ENCODE data around the gene MRM3.

Gene MRM3

DNA sequence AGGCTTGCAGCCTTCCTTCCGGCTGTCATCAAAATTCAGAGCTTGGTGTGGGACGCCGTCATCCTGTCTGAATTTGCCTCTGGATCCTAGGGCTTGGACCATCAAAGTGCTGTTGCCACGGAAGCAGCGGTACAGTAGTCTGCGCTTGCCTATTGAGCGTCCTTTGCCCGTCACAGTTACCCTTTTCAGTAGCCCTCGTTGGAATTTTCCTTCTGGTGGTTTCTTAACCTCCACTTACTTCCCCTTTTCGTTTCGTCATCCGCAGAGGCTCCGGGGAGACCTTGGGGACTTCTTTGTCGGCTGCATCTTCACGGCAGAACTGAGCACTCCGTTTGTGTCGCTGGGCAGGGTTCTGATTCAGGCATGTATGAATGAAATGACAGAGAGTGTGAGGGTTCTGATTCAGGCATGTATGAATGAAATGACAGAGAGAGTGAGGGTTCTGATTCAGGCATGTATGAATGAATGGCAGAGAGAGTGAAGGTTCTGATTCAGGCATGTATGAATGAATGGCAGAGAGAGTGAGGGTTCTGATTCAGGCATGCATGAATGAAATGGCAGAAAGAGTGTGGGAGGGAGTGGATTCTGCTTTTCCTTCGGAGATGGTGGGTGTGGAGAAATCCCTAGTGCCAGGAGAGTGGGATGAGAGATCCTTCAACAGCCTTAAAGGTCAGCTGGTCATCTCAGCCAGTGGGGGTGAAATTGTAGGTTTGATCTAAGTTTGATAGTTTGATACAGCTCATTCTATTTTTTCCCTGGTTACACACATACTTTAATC lies 41.7 kb upstream of the MRM3 start:
- Histone ChIP-seq H3K36me3 (ENCODE audit: control insufficient read depth, insufficient read depth, low read length) (peaks cover 13% of the 10 kb centered on the region), H3K27ac (ENCODE audit: low read depth, low read length) (no peak overlapping the region)

DNA sequence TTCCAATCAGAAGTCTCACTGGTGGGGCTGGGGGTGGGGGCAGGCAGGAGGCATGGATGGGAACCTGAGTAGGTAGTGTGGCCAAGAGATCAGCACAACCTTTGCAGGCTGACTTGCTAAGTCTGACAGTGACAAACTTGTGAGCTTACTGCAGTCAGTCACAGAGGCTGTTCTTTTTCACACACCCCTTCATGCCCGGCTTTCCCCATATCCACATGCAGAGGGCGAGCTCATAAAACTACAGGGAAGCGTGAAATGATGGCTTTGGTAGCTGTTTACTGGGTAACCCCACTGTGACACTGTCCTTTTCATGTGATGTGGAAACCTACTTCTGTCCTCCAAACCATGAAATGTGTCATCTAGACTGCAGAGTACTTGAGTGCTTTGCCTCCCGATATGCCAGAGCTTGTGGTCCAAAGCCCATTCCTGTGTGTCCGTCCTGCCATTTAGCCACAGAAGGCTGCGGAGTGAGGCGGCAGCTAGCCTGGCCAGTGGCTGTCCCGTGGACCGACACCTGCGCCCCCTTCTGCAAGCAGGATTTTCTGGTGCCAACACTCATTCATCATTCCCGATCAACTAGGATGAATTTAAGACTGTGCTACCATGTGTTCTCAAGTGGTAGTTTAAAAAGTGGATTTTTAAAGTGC lies 39.9 kb upstream of the MRM3 start:
- peaks cover 21% of the 10 kb centered on the region for H3K36me3 ChIP-seq (ENCODE audit: control insufficient read depth, insufficient read depth, low read length)
- H3K9ac ChIP-seq (ENCODE audit: low read length), result no peak overlapping the region
- H3K4me1 ChIP-seq (ENCODE audit: control insufficient read depth, low read depth, low read length), result no peaks in the 10 kb centered on the region
- no peak overlapping the region for H3K23ac ChIP-seq (ENCODE audit: low read length)
- H2BK120ac ChIP-seq (ENCODE audit: low read depth, low read length), result no peak overlapping the region
- no peak overlapping the region for H2BK5ac ChIP-seq (ENCODE audit: low read length)
- no CpG with 5 or more reads among the region's 11 CpGs for WGBS (ENCODE audit: extremely low coverage, insufficient coverage, low lambda C conversion rate)
- no peak overlapping the region for H4K8ac ChIP-seq (ENCODE audit: low read depth, low read length)
- H3K4me2 ChIP-seq (ENCODE audit: low read length), result no peak overlapping the region
- no peak overlapping the region for H3K4me3 ChIP-seq (ENCODE audit: low read length)
- peaks cover under 1% of the 10 kb centered on the region for H3K79me2 ChIP-seq (ENCODE audit: control insufficient read depth, insufficient read depth, low read length)
- no peak overlapping the region for H2AK5ac ChIP-seq (ENCODE audit: low read length)
- H3K18ac ChIP-seq (ENCODE audit: low read length), result no peak overlapping the region
- no peak overlapping the region for H3K56ac ChIP-seq (ENCODE audit: low read length)
- no peak overlapping the region for H3K27ac ChIP-seq (ENCODE audit: low read depth, low read length)
- no peak overlapping the region for H2BK15ac ChIP-seq (replicated peaks; ENCODE audit: low read depth)
- no peak overlapping the region for H4K5ac ChIP-seq (ENCODE audit: low read length)
- H3K4ac ChIP-seq (ENCODE audit: low read depth, low read length), result no peak overlapping the region
- no peak for DNase-seq
- peaks cover 17% of the 10 kb centered on the region for H3K79me1 ChIP-seq (ENCODE audit: low read length)
- no peaks in the 10 kb centered on the region for H3K27me3 ChIP-seq (ENCODE audit: insufficient read depth, low read length, poor library complexity)

More for the DNA sequence above, 41.7 kb upstream of the MRM3 start:
- H2BK15ac ChIP-seq (replicated peaks; ENCODE audit: low read depth), result no peak overlapping the region
- no peak for DNase-seq
- H3K79me1 ChIP-seq (ENCODE audit: low read length), result peaks cover 9% of the 10 kb centered on the region
- H3K18ac ChIP-seq (ENCODE audit: low read length), result no peak overlapping the region
- H3K4me2 ChIP-seq (ENCODE audit: low read length), result no peak overlapping the region
- H2BK5ac ChIP-seq (ENCODE audit: low read length), result no peak overlapping the region
- H3K4me3 ChIP-seq (ENCODE audit: low read length), result no peak overlapping the region
- no peak overlapping the region for H4K5ac ChIP-seq (ENCODE audit: low read length)
- WGBS (ENCODE audit: extremely low coverage, insufficient coverage, low lambda C conversion rate), result no CpG with 5 or more reads among the region's 18 CpGs
- H3K79me2 ChIP-seq (ENCODE audit: control insufficient read depth, insufficient read depth, low read length), result no peaks in the 10 kb centered on the region
- no peak overlapping the region for H3K56ac ChIP-seq (ENCODE audit: low read length)
- no peak overlapping the region for H3K4ac ChIP-seq (ENCODE audit: low read depth, low read length)
- no peaks in the 10 kb centered on the region for H3K27me3 ChIP-seq (ENCODE audit: insufficient read depth, low read length, poor library complexity)
- no peak overlapping the region for H3K9ac ChIP-seq (ENCODE audit: low read length)
- H2BK120ac ChIP-seq (ENCODE audit: low read depth, low read length), result no peak overlapping the region
- H4K8ac ChIP-seq (ENCODE audit: low read depth, low read length), result no peak overlapping the region
- H2AK5ac ChIP-seq (ENCODE audit: low read length), result no peak overlapping the region
- no peaks in the 10 kb centered on the region for H3K4me1 ChIP-seq (ENCODE audit: control insufficient read depth, low read depth, low read length)
- no peak overlapping the region for H3K23ac ChIP-seq (ENCODE audit: low read length)

DNA sequence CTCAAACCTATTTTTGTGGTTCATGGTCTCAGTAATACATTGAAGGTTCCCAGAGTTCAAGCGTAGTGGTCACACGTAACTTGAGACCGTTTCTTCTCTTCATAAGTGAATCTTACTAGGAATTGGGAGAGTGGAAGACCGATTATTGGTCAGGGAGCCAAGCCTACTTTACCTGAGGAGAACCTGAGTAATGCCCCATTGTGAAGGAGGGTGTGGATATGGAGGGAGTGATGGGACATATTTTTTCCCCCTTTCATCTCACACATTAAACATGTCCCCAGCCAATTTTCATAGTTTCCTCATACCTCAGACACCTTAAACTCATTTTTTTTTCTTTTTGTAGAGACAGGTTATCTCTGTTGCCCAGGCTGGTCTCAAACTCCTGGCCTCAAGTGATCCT lies 39.0 kb upstream of the MRM3 start:
- H3K9ac ChIP-seq (ENCODE audit: low read length), result no peak overlapping the region
- no peak overlapping the region for H3K23ac ChIP-seq (ENCODE audit: low read length)
- DNase-seq, result no peak
- H3K79me1 ChIP-seq (ENCODE audit: low read length), result peaks cover 17% of the 10 kb centered on the region
- no peak overlapping the region for H3K18ac ChIP-seq (ENCODE audit: low read length)
- no peak overlapping the region for H3K4me2 ChIP-seq (ENCODE audit: low read length)
- H4K5ac ChIP-seq (ENCODE audit: low read length), result no peak overlapping the region
- no peak overlapping the region for H3K4ac ChIP-seq (ENCODE audit: low read depth, low read length)
- H2AK5ac ChIP-seq (ENCODE audit: low read length), result no peak overlapping the region
- H4K8ac ChIP-seq (ENCODE audit: low read depth, low read length), result no peak overlapping the region
- peaks cover 24% of the 10 kb centered on the region for H3K36me3 ChIP-seq (ENCODE audit: control insufficient read depth, insufficient read depth, low read length)
- H3K4me1 ChIP-seq (ENCODE audit: control insufficient read depth, low read depth, low read length), result no peaks in the 10 kb centered on the region
- no peak overlapping the region for H3K56ac ChIP-seq (ENCODE audit: low read length)
- H2BK5ac ChIP-seq (ENCODE audit: low read length), result no peak overlapping the region
- no peaks in the 10 kb centered on the region for H3K27me3 ChIP-seq (ENCODE audit: insufficient read depth, low read length, poor library complexity)
- no peak overlapping the region for H3K4me3 ChIP-seq (ENCODE audit: low read length)
- no peak overlapping the region for H2BK120ac ChIP-seq (ENCODE audit: low read depth, low read length)
- H2BK15ac ChIP-seq (replicated peaks; ENCODE audit: low read depth), result no peak overlapping the region
- H3K79me2 ChIP-seq (ENCODE audit: control insufficient read depth, insufficient read depth, low read length), result peaks cover 3% of the 10 kb centered on the region
- H3K27ac ChIP-seq (ENCODE audit: low read depth, low read length), result no peak overlapping the region
- WGBS (ENCODE audit: extremely low coverage, insufficient coverage, low lambda C conversion rate), result no CpG with 5 or more reads among the region's 4 CpGs

DNA sequence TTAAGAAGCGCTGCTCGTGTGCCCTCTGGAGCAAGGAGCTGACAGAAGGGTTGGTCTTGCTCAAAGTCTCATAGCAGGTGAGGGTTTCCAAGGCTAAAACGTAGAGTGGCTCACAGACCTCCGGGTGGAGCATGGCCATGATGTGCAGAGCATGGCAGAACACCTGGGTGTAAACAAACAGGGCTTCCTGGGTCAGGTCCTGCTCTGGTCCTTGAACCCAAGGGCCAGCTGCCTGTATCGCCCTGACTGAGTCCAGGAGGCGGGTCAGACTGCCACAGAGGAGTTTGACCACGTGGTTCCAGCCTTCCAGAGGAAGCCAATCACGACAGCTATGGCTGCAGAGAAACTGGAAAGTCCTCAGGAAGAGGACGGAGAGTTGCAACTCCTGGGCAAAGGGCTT lies 37.2 kb upstream of the MRM3 start:
- no peaks in the 10 kb centered on the region for H3K27me3 ChIP-seq (ENCODE audit: insufficient read depth, low read length, poor library complexity)
- no peak overlapping the region for H2BK5ac ChIP-seq (ENCODE audit: low read length)
- peaks cover 12% of the 10 kb centered on the region for H3K79me2 ChIP-seq (ENCODE audit: control insufficient read depth, insufficient read depth, low read length)
- no peak overlapping the region for H3K9ac ChIP-seq (ENCODE audit: low read length)
- no peak overlapping the region for H3K27ac ChIP-seq (ENCODE audit: low read depth, low read length)
- H3K23ac ChIP-seq (ENCODE audit: low read length), result no peak overlapping the region
- no peak overlapping the region for H2BK15ac ChIP-seq (replicated peaks; ENCODE audit: low read depth)
- H2BK120ac ChIP-seq (ENCODE audit: low read depth, low read length), result no peak overlapping the region
- H3K36me3 ChIP-seq (ENCODE audit: control insufficient read depth, insufficient read depth, low read length), result peaks cover 24% of the 10 kb centered on the region
- H3K18ac ChIP-seq (ENCODE audit: low read length), result no peak overlapping the region
- H2AK5ac ChIP-seq (ENCODE audit: low read length), result no peak overlapping the region
- peaks cover 20% of the 10 kb centered on the region for H3K79me1 ChIP-seq (ENCODE audit: low read length)
- no peak overlapping the region for H3K56ac ChIP-seq (ENCODE audit: low read length)
- H3K4me2 ChIP-seq (ENCODE audit: low read length), result no peak overlapping the region
- H3K4me3 ChIP-seq (ENCODE audit: low read length), result no peak overlapping the region
- no peak overlapping the region for H3K4ac ChIP-seq (ENCODE audit: low read depth, low read length)
- no peak overlapping the region for H4K5ac ChIP-seq (ENCODE audit: low read length)
- H4K8ac ChIP-seq (ENCODE audit: low read depth, low read length), result no peak overlapping the region
- H3K4me1 ChIP-seq (ENCODE audit: control insufficient read depth, low read depth, low read length), result no peaks in the 10 kb centered on the region
- WGBS (ENCODE audit: extremely low coverage, insufficient coverage, low lambda C conversion rate), result no CpG with 5 or more reads among the region's 9 CpGs
- no peak for DNase-seq

DNA sequence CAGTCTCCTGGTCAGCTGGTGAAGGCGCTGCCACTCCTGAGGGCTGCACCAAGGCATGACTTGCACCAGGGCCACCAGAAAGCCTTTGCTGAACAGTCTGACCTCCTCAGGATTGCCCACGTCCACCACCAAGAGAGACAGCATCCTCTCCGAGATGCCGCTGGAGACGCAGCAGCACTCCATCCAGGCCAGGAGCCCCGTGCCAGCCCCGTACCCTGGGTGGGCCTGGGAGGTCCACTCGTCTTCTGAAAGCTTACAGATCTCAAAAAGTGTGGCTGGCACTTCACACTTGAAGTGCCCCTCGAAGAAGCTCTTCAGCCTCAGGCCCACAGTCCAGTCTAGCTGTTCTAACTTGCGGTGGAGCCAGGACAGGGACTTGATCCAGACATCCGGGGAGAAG lies 36.7 kb upstream of the MRM3 start:
- Histone ChIP-seq H3K18ac (ENCODE audit: low read length) (no peak overlapping the region), H3K9ac (ENCODE audit: low read length) (no peak overlapping the region), H4K8ac (ENCODE audit: low read depth, low read length) (no peak overlapping the region), H3K79me2 (ENCODE audit: control insufficient read depth, insufficient read depth, low read length) (peaks cover 17% of the 10 kb centered on the region), H3K36me3 (ENCODE audit: control insufficient read depth, insufficient read depth, low read length) (peaks cover 22% of the 10 kb centered on the region), H3K27ac (ENCODE audit: low read depth, low read length) (no peak overlapping the region), H2BK120ac (ENCODE audit: low read depth, low read length) (no peak overlapping the region), H3K4ac (ENCODE audit: low read depth, low read length) (no peak overlapping the region), H3K23ac (ENCODE audit: low read length) (no peak overlapping the region), H3K27me3 (ENCODE audit: insufficient read depth, low read length, poor library complexity) (no peaks in the 10 kb centered on the region), H3K4me3 (ENCODE audit: low read length) (no peak overlapping the region), H3K56ac (ENCODE audit: low read length) (no peak overlapping the region), H2BK5ac (ENCODE audit: low read length) (no peak overlapping the region), H2BK15ac (replicated peaks; ENCODE audit: low read depth) (no peak overlapping the region), H3K79me1 (ENCODE audit: low read length) (peaks cover 23% of the 10 kb centered on the region), H2AK5ac (ENCODE audit: low read length) (no peak overlapping the region), H3K4me1 (ENCODE audit: control insufficient read depth, low read depth, low read length) (no peaks in the 10 kb centered on the region), H4K5ac (ENCODE audit: low read length) (no peak overlapping the region), H3K4me2 (ENCODE audit: low read length) (no peak overlapping the region)
- no peak for DNase-seq
- WGBS (ENCODE audit: extremely low coverage, insufficient coverage, low lambda C conversion rate), result no CpG with 5 or more reads among the region's 11 CpGs
